Liver (tissue), 3 donors: ENCODE measurements around the gene SF3B6.

Experiments
- GABPA ChIP-seq, 2 donors: IDR thresholded peaks in 1 of 2; conservative IDR thresholded peaks in 1 of 2; 2 replicates each; pipeline ENCODE4 v1.6.1; 2016; ENCODE audit warnings: antibody characterized with exemption in 2 of 2, mild to moderate bottlenecking in 1 of 2, moderate library complexity in 1 of 2
- HNF4A ChIP-seq, 2 donors: conservative IDR thresholded peaks; 2 replicates each; pipeline ENCODE4 v1.6.1; 2016; ENCODE audit warnings: antibody characterized with exemption in 2 of 2, mild to moderate bottlenecking in 2 of 2
- JUND ChIP-seq, 2 donors: IDR thresholded peaks; 2 replicates each; pipeline ENCODE4 v1.6.1; 2016; ENCODE audit warnings: antibody characterized with exemption in 2 of 2
- RAD21 ChIP-seq, 2 donors: IDR thresholded peaks; 2 replicates each; pipeline ENCODE4 v1.6.1; 2016; ENCODE audit warnings: antibody characterized with exemption in 2 of 2, mild to moderate bottlenecking in 2 of 2
- RXRA ChIP-seq, 2 donors: IDR thresholded peaks; 2 replicates each; pipeline ENCODE4 v1.6.1; 2017 to 2018; ENCODE audit warnings: antibody characterized with exemption in 2 of 2, mild to moderate bottlenecking in 1 of 2
- YY1 ChIP-seq: IDR thresholded peaks from 2 replicates; pipeline ENCODE4 v1.6.1; 2016; ENCODE audit warnings: antibody characterized with exemption, mild to moderate bottlenecking
- TF ChIP-seq, protein P1 (sequence below): fragments of 150-350 bp; IDR thresholded peaks from 2 replicates; pipeline ENCODE4 v1.5.1; 2017; ENCODE audit warnings: improper control_type of control experiment, low read depth, low read length; ENCODE audit not compliant: missing input control
- TF ChIP-seq, protein P2 (sequence below): IDR thresholded peaks from 2 replicates; pipeline ENCODE4 v1.6.1; 2016; ENCODE audit warnings: antibody characterized with exemption
- donor health status: healthy.
- donor health status: healthy.

DNA sequence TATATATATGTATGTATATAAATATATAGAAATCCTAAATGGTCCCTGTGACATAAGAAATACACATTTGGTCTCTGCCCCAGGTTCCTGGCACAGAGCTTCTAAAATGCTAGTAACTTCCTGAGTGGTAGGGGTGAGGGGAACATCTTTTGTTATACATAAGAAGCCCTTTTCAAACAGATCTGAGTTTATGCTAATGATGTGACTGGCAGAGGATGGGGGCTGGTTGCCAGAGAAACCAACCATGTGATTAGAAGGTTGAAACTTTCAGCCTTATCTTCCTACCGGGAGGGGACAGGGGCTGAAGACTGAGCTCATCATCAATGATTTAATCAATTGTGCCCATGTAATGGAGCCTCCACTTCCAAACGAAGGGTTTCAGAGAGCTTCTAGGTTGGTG is 49.9 kb downstream of the SF3B6 start:
- TF ChIP-seq, protein P1, sequence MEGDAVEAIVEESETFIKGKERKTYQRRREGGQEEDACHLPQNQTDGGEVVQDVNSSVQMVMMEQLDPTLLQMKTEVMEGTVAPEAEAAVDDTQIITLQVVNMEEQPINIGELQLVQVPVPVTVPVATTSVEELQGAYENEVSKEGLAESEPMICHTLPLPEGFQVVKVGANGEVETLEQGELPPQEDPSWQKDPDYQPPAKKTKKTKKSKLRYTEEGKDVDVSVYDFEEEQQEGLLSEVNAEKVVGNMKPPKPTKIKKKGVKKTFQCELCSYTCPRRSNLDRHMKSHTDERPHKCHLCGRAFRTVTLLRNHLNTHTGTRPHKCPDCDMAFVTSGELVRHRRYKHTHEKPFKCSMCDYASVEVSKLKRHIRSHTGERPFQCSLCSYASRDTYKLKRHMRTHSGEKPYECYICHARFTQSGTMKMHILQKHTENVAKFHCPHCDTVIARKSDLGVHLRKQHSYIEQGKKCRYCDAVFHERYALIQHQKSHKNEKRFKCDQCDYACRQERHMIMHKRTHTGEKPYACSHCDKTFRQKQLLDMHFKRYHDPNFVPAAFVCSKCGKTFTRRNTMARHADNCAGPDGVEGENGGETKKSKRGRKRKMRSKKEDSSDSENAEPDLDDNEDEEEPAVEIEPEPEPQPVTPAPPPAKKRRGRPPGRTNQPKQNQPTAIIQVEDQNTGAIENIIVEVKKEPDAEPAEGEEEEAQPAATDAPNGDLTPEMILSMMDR, result no peak
- TF ChIP-seq RAD21 (IDR thresholded peaks at IDR 0.05) (no peak), RXRA (IDR thresholded peaks at IDR 0.05) (no peak), YY1 (no peak), JUND (IDR thresholded peaks at IDR 0.05) (no peak), GABPA (IDR thresholded peaks at IDR 0.05 in 1 of 2, conservative IDR thresholded peaks at IDR 0.05 in 1 of 2) (no peak), HNF4A (conservative IDR thresholded peaks at IDR 0.05) (no peak)
- TF ChIP-seq, protein P2, sequence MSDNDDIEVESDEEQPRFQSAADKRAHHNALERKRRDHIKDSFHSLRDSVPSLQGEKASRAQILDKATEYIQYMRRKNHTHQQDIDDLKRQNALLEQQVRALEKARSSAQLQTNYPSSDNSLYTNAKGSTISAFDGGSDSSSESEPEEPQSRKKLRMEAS, result no peak
